ENCODE measurements around the gene OR1K1. TPM values are rescaled to one million over a fixed set of nuclear protein-coding genes. Genes with fewer than 3 reads are reported as not detected.

OR1K1 gene
- polyA plus RNA-seq, 1 donor, result not detected

GRCh38 chr9:122812736-122813135 lies 12.8 kb downstream of the OR1K1 start:
- DNase-seq, result no peak
- Histone ChIP-seq H3K4me3 (ENCODE audit: low read length) (no peak overlapping the region), H3K4me1 (ENCODE audit: control insufficient read depth, insufficient read depth, low read length) (peaks cover 5% of the 10 kb centered on the region), H3K9me3 (ENCODE audit: control insufficient read depth, low read depth, low read length) (no peaks in the 10 kb centered on the region), H3K27me3 (ENCODE audit: control insufficient read depth, insufficient read depth, low read length) (no peaks in the 10 kb centered on the region), H3K27ac (ENCODE audit: low read length) (no peak overlapping the region), H3K36me3 (ENCODE audit: control insufficient read depth, insufficient read depth, low read length) (peaks cover 13% of the 10 kb centered on the region)
- no CpG with 5 or more reads among the region's 4 CpGs for WGBS (ENCODE audit: insufficient coverage, low lambda C conversion rate)

GRCh38 chr9:122814545-122814944 lies 14.6 kb downstream of the OR1K1 start:
- DNase-seq, result no peak
- H3K27me3 ChIP-seq (ENCODE audit: control insufficient read depth, insufficient read depth, low read length), result no peaks in the 10 kb centered on the region
- H3K9me3 ChIP-seq (ENCODE audit: control insufficient read depth, low read depth, low read length), result no peaks in the 10 kb centered on the region
- no peak overlapping the region for H3K4me3 ChIP-seq (ENCODE audit: low read length)
- H3K27ac ChIP-seq (ENCODE audit: low read length), result no peak overlapping the region
- peaks cover 17% of the 10 kb centered on the region for H3K36me3 ChIP-seq (ENCODE audit: control insufficient read depth, insufficient read depth, low read length)
- WGBS (ENCODE audit: insufficient coverage, low lambda C conversion rate), result 60% methylated on average over 1 of the region's 6 CpGs
- peaks cover 5% of the 10 kb centered on the region for H3K4me1 ChIP-seq (ENCODE audit: control insufficient read depth, insufficient read depth, low read length)

GRCh38 chr9:122815544-122815943 lies 15.6 kb downstream of the OR1K1 start:
- no peak for DNase-seq
- no peak overlapping the region for H3K27ac ChIP-seq (ENCODE audit: low read length)
- peaks cover 25% of the 10 kb centered on the region for H3K36me3 ChIP-seq (ENCODE audit: control insufficient read depth, insufficient read depth, low read length)
- H3K27me3 ChIP-seq (ENCODE audit: control insufficient read depth, insufficient read depth, low read length), result no peaks in the 10 kb centered on the region
- peaks cover 4% of the 10 kb centered on the region for H3K4me1 ChIP-seq (ENCODE audit: control insufficient read depth, insufficient read depth, low read length)
- H3K4me3 ChIP-seq (ENCODE audit: low read length), result no peak overlapping the region
- H3K9me3 ChIP-seq (ENCODE audit: control insufficient read depth, low read depth, low read length), result no peaks in the 10 kb centered on the region

- no peak overlapping the region for H3K27ac ChIP-seq (ENCODE audit: low read length)
- DNase-seq, result no peak
- H3K36me3 ChIP-seq (ENCODE audit: control insufficient read depth, insufficient read depth, low read length), result peaks cover 25% of the 10 kb centered on the region
- no peaks in the 10 kb centered on the region for H3K9me3 ChIP-seq (ENCODE audit: control insufficient read depth, low read depth, low read length)
- H3K27me3 ChIP-seq (ENCODE audit: control insufficient read depth, insufficient read depth, low read length), result no peaks in the 10 kb centered on the region
- H3K4me3 ChIP-seq (ENCODE audit: low read length), result no peak overlapping the region
- WGBS (ENCODE audit: insufficient coverage, low lambda C conversion rate), result no CpG with 5 or more reads among the region's 17 CpGs
- peaks cover 4% of the 10 kb centered on the region for H3K4me1 ChIP-seq (ENCODE audit: control insufficient read depth, insufficient read depth, low read length)
Observed at GRCh38 chr9:122816163-122816867, 16.4 kb downstream of the OR1K1 start.

GRCh38 chr9:122819326-122819725 lies 19.4 kb downstream of the OR1K1 start:
- H3K27ac ChIP-seq (ENCODE audit: low read length), result no peak overlapping the region
- WGBS (ENCODE audit: insufficient coverage, low lambda C conversion rate), result 60% methylated on average over 1 of the region's 3 CpGs
- H3K4me1 ChIP-seq (ENCODE audit: control insufficient read depth, insufficient read depth, low read length), result peaks cover 4% of the 10 kb centered on the region

GRCh38 chr9:122819791-122820489 lies 20.0 kb downstream of the OR1K1 start:
- Histone ChIP-seq H3K36me3 (ENCODE audit: control insufficient read depth, insufficient read depth, low read length) (peaks cover 49% of the 10 kb centered on the region), H3K27me3 (ENCODE audit: control insufficient read depth, insufficient read depth, low read length) (no peaks in the 10 kb centered on the region), H3K9me3 (ENCODE audit: control insufficient read depth, low read depth, low read length) (no peaks in the 10 kb centered on the region), H3K27ac (ENCODE audit: low read length) (no peak overlapping the region), H3K4me3 (ENCODE audit: low read length) (no peak overlapping the region), H3K4me1 (ENCODE audit: control insufficient read depth, insufficient read depth, low read length) (peaks cover 4% of the 10 kb centered on the region)
- no peak for DNase-seq
- no CpG with 5 or more reads among the region's 9 CpGs for WGBS (ENCODE audit: insufficient coverage, low lambda C conversion rate)

More at GRCh38 chr9:122819326-122819725, 19.4 kb downstream of the OR1K1 start:
- no peaks in the 10 kb centered on the region for H3K27me3 ChIP-seq (ENCODE audit: control insufficient read depth, insufficient read depth, low read length)
- no peak for DNase-seq
- H3K36me3 ChIP-seq (ENCODE audit: control insufficient read depth, insufficient read depth, low read length), result peaks cover 48% of the 10 kb centered on the region
- no peaks in the 10 kb centered on the region for H3K9me3 ChIP-seq (ENCODE audit: control insufficient read depth, low read depth, low read length)
- H3K4me3 ChIP-seq (ENCODE audit: low read length), result no peak overlapping the region

- whole genome bisulfite sequencing (ENCODE audit: insufficient coverage, low lambda C conversion rate), result 100% methylated on average over 4 of the region's 11 CpGs
- Histone ChIP-seq H3K9me3 (ENCODE audit: control insufficient read depth, low read depth, low read length) (no peaks in the 10 kb centered on the region), H3K27ac (ENCODE audit: low read length) (no peak overlapping the region), H3K4me1 (ENCODE audit: control insufficient read depth, insufficient read depth, low read length) (peaks cover 4% of the 10 kb centered on the region), H3K27me3 (ENCODE audit: control insufficient read depth, insufficient read depth, low read length) (no peaks in the 10 kb centered on the region), H3K36me3 (ENCODE audit: control insufficient read depth, insufficient read depth, low read length) (peaks cover 49% of the 10 kb centered on the region), H3K4me3 (ENCODE audit: low read length) (no peak overlapping the region)
- DNase-seq, result no peak
Observed at GRCh38 chr9:122820490-122820845, 20.5 kb downstream of the OR1K1 start.

GRCh38 chr9:122821278-122821943 lies 21.5 kb downstream of the OR1K1 start:
- Histone ChIP-seq H3K9me3 (ENCODE audit: control insufficient read depth, low read depth, low read length) (no peaks in the 10 kb centered on the region), H3K27me3 (ENCODE audit: control insufficient read depth, insufficient read depth, low read length) (no peaks in the 10 kb centered on the region), H3K27ac (ENCODE audit: low read length) (no peak overlapping the region), H3K36me3 (ENCODE audit: control insufficient read depth, insufficient read depth, low read length) (peaks cover 50% of the 10 kb centered on the region), H3K4me3 (ENCODE audit: low read length) (no peak overlapping the region), H3K4me1 (ENCODE audit: control insufficient read depth, insufficient read depth, low read length) (peaks cover 5% of the 10 kb centered on the region)
- WGBS (ENCODE audit: insufficient coverage, low lambda C conversion rate), result 93% methylated on average over 3 of the region's 7 CpGs
- no peak for DNase-seq

- no peaks in the 10 kb centered on the region for H3K27me3 ChIP-seq (ENCODE audit: control insufficient read depth, insufficient read depth, low read length)
- no peaks in the 10 kb centered on the region for H3K9me3 ChIP-seq (ENCODE audit: control insufficient read depth, low read depth, low read length)
- H3K4me3 ChIP-seq (ENCODE audit: low read length), result no peak overlapping the region
- peaks cover 47% of the 10 kb centered on the region for H3K36me3 ChIP-seq (ENCODE audit: control insufficient read depth, insufficient read depth, low read length)
- WGBS (ENCODE audit: insufficient coverage, low lambda C conversion rate), result no CpG with 5 or more reads among the region's 6 CpGs
- H3K27ac ChIP-seq (ENCODE audit: low read length), result no peak overlapping the region
- H3K4me1 ChIP-seq (ENCODE audit: control insufficient read depth, insufficient read depth, low read length), result peaks cover 11% of the 10 kb centered on the region
- no peak for DNase-seq
Observed at GRCh38 chr9:122822056-122822455, 22.1 kb downstream of the OR1K1 start.

GRCh38 chr9:122822938-122823337 lies 23.0 kb downstream of the OR1K1 start:
- Histone ChIP-seq H3K27ac (ENCODE audit: low read length) (no peak overlapping the region), H3K27me3 (ENCODE audit: control insufficient read depth, insufficient read depth, low read length) (no peaks in the 10 kb centered on the region), H3K4me3 (ENCODE audit: low read length) (no peak overlapping the region), H3K9me3 (ENCODE audit: control insufficient read depth, low read depth, low read length) (no peaks in the 10 kb centered on the region), H3K4me1 (ENCODE audit: control insufficient read depth, insufficient read depth, low read length) (peaks cover 13% of the 10 kb centered on the region), H3K36me3 (ENCODE audit: control insufficient read depth, insufficient read depth, low read length) (peaks cover 43% of the 10 kb centered on the region)
- no CpG with 5 or more reads among the region's 4 CpGs for WGBS (ENCODE audit: insufficient coverage, low lambda C conversion rate)
- DNase-seq, result no peak

All from large intestine (tissue), 3 donors.